ENCODE measurements around the gene PDZRN4. TPM values are rescaled to one million over a fixed set of nuclear protein-coding genes. Genes with fewer than 3 reads are reported as not detected.

Gene PDZRN4
- total RNA-seq, 4 donors from 2014 or later: 22.8 to 197 (median 176) TPM

DNA sequence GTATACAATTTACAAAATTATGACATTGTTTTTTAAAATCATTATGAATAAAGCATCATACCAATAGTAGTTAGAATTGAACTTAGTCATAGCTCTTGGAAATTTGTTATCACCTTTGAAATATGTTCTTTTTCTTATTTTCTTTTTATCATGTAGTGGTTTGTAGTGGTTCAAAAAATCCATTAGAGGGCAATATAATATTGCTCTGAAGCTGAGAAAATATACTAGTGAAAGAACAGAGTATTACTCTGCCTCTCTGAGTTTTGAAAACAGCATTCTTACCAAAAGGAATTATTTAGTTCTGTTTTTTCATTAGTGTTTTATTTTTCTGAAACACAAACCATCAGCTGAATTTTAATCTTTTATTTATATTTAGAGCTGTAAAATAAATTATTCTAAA, 76.2 kb downstream of the PDZRN4 start:
- no peak for DNase-seq (ENCODE audit: low spot score in 2 of 2)
- H3K27ac ChIP-seq: no peak overlapping the region
- TF ChIP-seq EP300 (IDR thresholded peaks at IDR 0.05) (no peak), POLR2A (IDR thresholded peaks at IDR 0.05) (no peak)
- TF ChIP-seq, protein P1, sequence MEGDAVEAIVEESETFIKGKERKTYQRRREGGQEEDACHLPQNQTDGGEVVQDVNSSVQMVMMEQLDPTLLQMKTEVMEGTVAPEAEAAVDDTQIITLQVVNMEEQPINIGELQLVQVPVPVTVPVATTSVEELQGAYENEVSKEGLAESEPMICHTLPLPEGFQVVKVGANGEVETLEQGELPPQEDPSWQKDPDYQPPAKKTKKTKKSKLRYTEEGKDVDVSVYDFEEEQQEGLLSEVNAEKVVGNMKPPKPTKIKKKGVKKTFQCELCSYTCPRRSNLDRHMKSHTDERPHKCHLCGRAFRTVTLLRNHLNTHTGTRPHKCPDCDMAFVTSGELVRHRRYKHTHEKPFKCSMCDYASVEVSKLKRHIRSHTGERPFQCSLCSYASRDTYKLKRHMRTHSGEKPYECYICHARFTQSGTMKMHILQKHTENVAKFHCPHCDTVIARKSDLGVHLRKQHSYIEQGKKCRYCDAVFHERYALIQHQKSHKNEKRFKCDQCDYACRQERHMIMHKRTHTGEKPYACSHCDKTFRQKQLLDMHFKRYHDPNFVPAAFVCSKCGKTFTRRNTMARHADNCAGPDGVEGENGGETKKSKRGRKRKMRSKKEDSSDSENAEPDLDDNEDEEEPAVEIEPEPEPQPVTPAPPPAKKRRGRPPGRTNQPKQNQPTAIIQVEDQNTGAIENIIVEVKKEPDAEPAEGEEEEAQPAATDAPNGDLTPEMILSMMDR (IDR thresholded peaks at IDR 0.05): peak in 3 of 5 experiments; percentile 12 to 34 (median 31)
- H3K4me3 ChIP-seq: no peak overlapping the region
- H3K36me3 ChIP-seq: no peaks in the 10 kb centered on the region
- peaks cover 0 to 24% (median 3%) of the 10 kb centered on the region in 4 donors for H3K4me1 ChIP-seq
- no peaks in the 10 kb centered on the region for H3K27me3 ChIP-seq
- H3K9me3 ChIP-seq: no peaks in the 10 kb centered on the region

DNA sequence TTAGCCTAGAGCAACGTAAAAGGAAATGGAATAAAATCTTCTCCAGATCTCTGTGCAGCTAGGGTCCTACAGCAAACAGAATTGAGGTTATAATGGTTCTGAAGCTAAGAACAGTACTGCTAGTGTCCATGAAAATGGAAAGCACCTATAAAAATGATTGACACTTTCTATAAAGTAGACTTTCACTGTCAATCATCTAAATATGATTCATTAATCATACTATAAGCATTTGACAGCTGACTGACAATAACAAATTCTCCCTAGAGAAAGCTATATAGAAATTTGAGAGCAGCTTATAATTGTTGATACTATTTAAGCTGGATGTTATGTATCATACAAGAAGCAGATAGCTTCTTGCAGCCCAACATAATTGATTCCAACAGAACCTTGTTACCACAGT, 80.9 kb downstream of the PDZRN4 start:
- peaks cover 0 to 11% (median 0%) of the 10 kb centered on the region in 4 donors for H3K4me1 ChIP-seq
- H3K9me3 ChIP-seq: no peaks in the 10 kb centered on the region
- no peak overlapping the region for H3K4me3 ChIP-seq
- H3K27ac ChIP-seq: no peak overlapping the region
- TF ChIP-seq EP300 (IDR thresholded peaks at IDR 0.05) (no peak), POLR2A (IDR thresholded peaks at IDR 0.05) (no peak)
- TF ChIP-seq, protein P1 (IDR thresholded peaks at IDR 0.05): no peak
- 83 to 91% methylated on average over 1 of the region's 1 CpG for WGBS, 2 donors
- DNase-seq (ENCODE audit: low spot score in 2 of 2): no peak
- H3K27me3 ChIP-seq: no peaks in the 10 kb centered on the region
- no peaks in the 10 kb centered on the region for H3K36me3 ChIP-seq

DNA sequence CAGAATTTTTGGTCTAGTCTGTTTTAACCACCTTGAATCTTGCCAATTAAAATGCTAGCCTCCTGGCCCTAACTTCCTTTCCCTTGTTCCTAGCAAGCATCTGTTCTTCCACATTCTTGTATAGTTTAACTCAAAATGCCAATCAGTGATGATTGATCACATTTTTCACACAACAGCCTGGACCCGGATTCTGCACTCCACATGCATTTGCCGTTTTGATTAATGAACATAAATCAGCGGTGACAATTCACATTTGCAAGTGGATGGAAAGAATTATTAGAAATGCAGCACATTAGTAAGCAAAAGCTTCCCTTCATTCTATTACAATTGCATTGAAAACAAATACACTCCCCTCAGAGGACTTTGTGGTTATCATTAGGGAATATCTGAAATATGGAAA, 83.4 kb downstream of the PDZRN4 start:
- peaks cover 0 to 13% (median 0%) of the 10 kb centered on the region in 4 donors for H3K4me1 ChIP-seq
- WGBS, 2 donors: 61 to 67% methylated on average over 3 of the region's 3 CpGs
- TF ChIP-seq, protein P1 (IDR thresholded peaks at IDR 0.05): no peak
- TF ChIP-seq POLR2A (IDR thresholded peaks at IDR 0.05) (no peak), EP300 (IDR thresholded peaks at IDR 0.05) (no peak)

DNA sequence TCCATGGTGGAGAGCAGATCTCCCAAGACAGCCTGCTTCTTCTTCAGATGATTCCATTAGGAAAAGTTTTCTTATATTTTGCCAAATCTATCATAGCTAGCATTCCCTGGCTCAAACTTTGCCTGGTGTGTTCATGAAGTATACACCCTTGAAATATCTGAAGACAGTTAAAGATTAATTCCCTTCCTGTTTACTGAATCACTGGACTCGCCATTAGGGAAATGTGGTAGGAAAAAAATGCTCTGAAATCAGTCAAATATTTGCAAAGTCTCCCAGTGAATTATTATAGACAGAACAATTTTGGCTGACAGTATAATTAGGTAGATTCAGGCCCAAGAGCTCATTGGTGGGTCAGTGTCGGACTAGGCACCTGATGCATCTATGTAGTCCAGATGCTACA, 86.5 kb downstream of the PDZRN4 start:
- H3K4me3 ChIP-seq: no peak overlapping the region
- peaks cover 0 to 27% (median 0%) of the 10 kb centered on the region in 4 donors for H3K4me1 ChIP-seq
- H3K9me3 ChIP-seq: no peaks in the 10 kb centered on the region
- DNase-seq (ENCODE audit: low spot score in 2 of 2): no peak
- H3K27ac ChIP-seq: no peak overlapping the region
- H3K36me3 ChIP-seq: no peaks in the 10 kb centered on the region
- WGBS, 2 donors: 64 to 72% methylated on average over 2 of the region's 2 CpGs
- H3K27me3 ChIP-seq: no peaks in the 10 kb centered on the region
- TF ChIP-seq, protein P1 (IDR thresholded peaks at IDR 0.05): no peak
- TF ChIP-seq POLR2A (IDR thresholded peaks at IDR 0.05): no peak
- no peak for TF ChIP-seq EP300 (IDR thresholded peaks at IDR 0.05)

More for the DNA sequence above, 83.4 kb downstream of the PDZRN4 start:
- no peaks in the 10 kb centered on the region for H3K9me3 ChIP-seq
- H3K27ac ChIP-seq: no peak overlapping the region
- DNase-seq (ENCODE audit: low spot score in 2 of 2): no peak
- no peak overlapping the region for H3K4me3 ChIP-seq
- H3K36me3 ChIP-seq: no peaks in the 10 kb centered on the region
- H3K27me3 ChIP-seq: no peaks in the 10 kb centered on the region

GRCh38 chr12:41277100-41277945, 89.2 kb downstream of the PDZRN4 start:
- peaks cover 0 to 27% (median 0%) of the 10 kb centered on the region in 4 donors for H3K4me1 ChIP-seq
- no peak for DNase-seq (ENCODE audit: low spot score in 2 of 2)
- no peaks in the 10 kb centered on the region for H3K27me3 ChIP-seq
- no peak overlapping the region for H3K4me3 ChIP-seq
- no peak overlapping the region for H3K27ac ChIP-seq
- TF ChIP-seq POLR2A (IDR thresholded peaks at IDR 0.05): no peak
- TF ChIP-seq, protein P1 (IDR thresholded peaks at IDR 0.05): peak; percentile 28 to 56 (median 55)
- no peaks in the 10 kb centered on the region for H3K36me3 ChIP-seq
- H3K9me3 ChIP-seq: no peaks in the 10 kb centered on the region
- 43 to 46% methylated on average over 15 of the region's 15 CpGs for whole genome bisulfite sequencing, 2 donors

Data from tibial nerve (tissue), 4 donors.